ENCODE measurements around the gene FPR1. TPM values are rescaled to one million over a fixed set of nuclear protein-coding genes. Genes with fewer than 3 reads are reported as not detected.
A peak's percentile ranks its signal among the peaks of the same experiment; 100 is the strongest.

Gene FPR1
- total RNA-seq, 6 donors from 2014 or later, result 17.0 to 105 (median 39.8) TPM

- ATAC-seq (ENCODE audit: low FRiP score in 2 of 2) (peak; percentile 52 to 87), DNase-seq (peak in 1 of 2 donors; percentile 88)
- peaks cover 0 to 4% (median 0%) of the 10 kb centered on the region in 4 donors for H3K9me3 ChIP-seq
- H3K36me3 ChIP-seq, result no peaks in the 10 kb centered on the region
- no peak overlapping the region for H3K27ac ChIP-seq
- H3K27me3 ChIP-seq, result peaks cover 0 to 11% (median 4%) of the 10 kb centered on the region in 4 donors
- no peak overlapping the region for H3K4me3 ChIP-seq
- no peak for TF ChIP-seq POLR2AphosphoS5 (IDR thresholded peaks at IDR 0.05)
- TF ChIP-seq EP300 (IDR thresholded peaks at IDR 0.05), result no peak
- TF ChIP-seq CTCF (IDR thresholded peaks at IDR 0.05), result no peak
- no peak for TF ChIP-seq POLR2A (IDR thresholded peaks at IDR 0.05)
- WGBS, 2 donors, result 37% methylated on average over 4 to 14 of the region's 14 CpGs
- H3K4me1 ChIP-seq, result no peaks in the 10 kb centered on the region
Measured at GRCh38 chr19:51726049-51726448, 25.6 kb downstream of the FPR1 start.

DNA sequence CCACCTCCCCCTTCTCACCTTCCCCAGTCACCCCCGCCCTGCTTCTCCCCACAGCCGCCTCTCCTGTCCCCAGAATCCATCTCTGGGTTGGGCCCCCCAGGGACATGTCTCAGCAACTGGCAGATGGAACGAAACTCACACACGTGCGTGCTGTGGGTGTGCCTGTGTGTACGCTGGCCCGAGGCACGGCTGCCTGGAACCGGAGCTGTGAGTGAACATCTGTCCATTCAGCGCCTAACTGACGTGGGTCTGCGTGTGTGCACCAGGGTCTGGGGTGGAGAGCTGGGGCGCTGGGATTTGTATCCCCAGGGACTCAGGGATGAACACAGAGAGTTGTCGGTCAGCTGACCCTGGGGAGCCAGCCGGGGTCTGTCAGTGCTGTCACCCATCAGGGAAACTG, 27.1 kb downstream of the FPR1 start:
- H3K4me1 ChIP-seq, result peaks cover 0 to 4% (median 2%) of the 10 kb centered on the region in 4 donors
- ATAC-seq (ENCODE audit: low FRiP score in 2 of 2), result peak; percentile 23 to 61
- TF ChIP-seq CTCF (IDR thresholded peaks at IDR 0.05) (no peak), EP300 (IDR thresholded peaks at IDR 0.05) (no peak), POLR2A (IDR thresholded peaks at IDR 0.05) (no peak), POLR2AphosphoS5 (IDR thresholded peaks at IDR 0.05) (no peak)
- H3K27me3 ChIP-seq, result peaks cover 0 to 22% (median 10%) of the 10 kb centered on the region in 4 donors
- no peak overlapping the region for H3K27ac ChIP-seq
- no peaks in the 10 kb centered on the region for H3K9me3 ChIP-seq
- WGBS, 2 donors, result 47 to 67% methylated on average over 15 of the region's 15 CpGs
- peak in 1 of 2 donors; percentile 67 for DNase-seq
- H3K36me3 ChIP-seq, result no peaks in the 10 kb centered on the region
- no peak overlapping the region for H3K4me3 ChIP-seq

GRCh38 chr19:51722492-51722891, 29.2 kb downstream of the FPR1 start:
- H3K27ac ChIP-seq, result no peak overlapping the region
- no peaks in the 10 kb centered on the region for H3K36me3 ChIP-seq
- 68 to 74% methylated on average over 2 of the region's 2 CpGs for WGBS, 2 donors
- no peak for ATAC-seq (ENCODE audit: low FRiP score in 2 of 2)
- no peaks in the 10 kb centered on the region for H3K9me3 ChIP-seq
- H3K27me3 ChIP-seq, result peaks cover 0 to 28% (median 15%) of the 10 kb centered on the region in 4 donors
- no peak overlapping the region for H3K4me3 ChIP-seq
- TF ChIP-seq CTCF (IDR thresholded peaks at IDR 0.05) (no peak), EP300 (IDR thresholded peaks at IDR 0.05) (no peak), POLR2AphosphoS5 (IDR thresholded peaks at IDR 0.05) (no peak), POLR2A (IDR thresholded peaks at IDR 0.05) (no peak)
- DNase-seq, result no peak
- H3K4me1 ChIP-seq, result peaks cover 0 to 9% (median 7%) of the 10 kb centered on the region in 4 donors

- WGBS, 2 donors, result 79 to 81% methylated on average over 7 of the region's 7 CpGs
- H3K27me3 ChIP-seq, result peaks cover 0 to 28% (median 15%) of the 10 kb centered on the region in 4 donors
- ATAC-seq (ENCODE audit: low FRiP score in 2 of 2), result no peak
Measured at GRCh38 chr19:51721905-51722304, 29.8 kb downstream of the FPR1 start.

More at GRCh38 chr19:51721905-51722304, 29.8 kb downstream of the FPR1 start:
- no peak for TF ChIP-seq POLR2AphosphoS5 (IDR thresholded peaks at IDR 0.05)
- no peak for TF ChIP-seq CTCF (IDR thresholded peaks at IDR 0.05)
- TF ChIP-seq POLR2A (IDR thresholded peaks at IDR 0.05), result no peak
- no peak for TF ChIP-seq EP300 (IDR thresholded peaks at IDR 0.05)
- H3K4me1 ChIP-seq, result peaks cover 0 to 9% (median 7%) of the 10 kb centered on the region in 4 donors
- no peak for DNase-seq
- H3K36me3 ChIP-seq, result no peaks in the 10 kb centered on the region
- no peak overlapping the region for H3K4me3 ChIP-seq
- H3K27ac ChIP-seq, result no peak overlapping the region
- H3K9me3 ChIP-seq, result no peaks in the 10 kb centered on the region
